Endothelial cell of umbilical vein (primary cell): ENCODE measurements around the gene ZNF639. TPM values are rescaled to one million over a fixed set of nuclear protein-coding genes. Genes with fewer than 3 reads are reported as not detected.

ENCODE experiments used
- BruUV-seq: library from RNA; stranded (reverse); fragments of 400-500 nt; replicated peaks from 2 replicates; lab custom pipeline; 2021; lab: Mats Ljungman, UMichigan
- CTCF ChIA-PET: fragments of 300-600, 350-600 bp; sonication (Branson Sonifier 250); formaldehyde crosslinking; loops from one replicate; lab custom pipeline; 2021; ENCODE audit warnings: antibody characterized with exemption, inconsistent platforms; lab: Charles Lee
- POLR2A ChIA-PET: fragments of 300-600, 350-600 bp; sonication (Branson Sonifier 250); formaldehyde crosslinking; loops from one replicate; lab custom pipeline; 2021; ENCODE audit warnings: antibody characterized with exemption, inconsistent platforms; lab: Charles Lee
- DNase-seq: peaks from one replicate; pipeline ENCODE4 v3.0.0-alpha.2; 2011; ENCODE audit warnings: low read depth, low spot score
- FAIRE-seq: peaks from 2 replicates; lab custom pipeline; 2011; peaks lifted over from hg19 to GRCh38; lab: Jason Lieb, UNC
- H2AFZ ChIP-seq: 2 replicates; pipeline ENCODE4 v1.6.0; 2012; ENCODE audit warnings: low read depth, low read length, control low read depth, inconsistent platforms
- H3K27ac ChIP-seq: 2 replicates; pipeline ENCODE4 v1.5.1; 2011; ENCODE audit warnings: low read depth, mild to moderate bottlenecking, control low read depth, low read length, moderate library complexity; ENCODE audit not compliant: insufficient read depth
- H3K27me3 ChIP-seq, 2 experiments: 2 replicates each; pipeline versions ENCODE4 v1.6.0 to v1.6.1; 2011; ENCODE audit warnings: low read length in 2 of 2, mixed read lengths in 1 of 2; ENCODE audit not compliant: control insufficient read depth in 2 of 2, insufficient read depth in 2 of 2
- H3K36me3 ChIP-seq, 2 experiments: 2 replicates in 1 of 2; 3 replicates in 1 of 2; pipeline ENCODE4 v1.5.1; 2011; ENCODE audit warnings: low read length in 2 of 2, mild to moderate bottlenecking in 1 of 2, moderate library complexity in 1 of 2; ENCODE audit not compliant: control insufficient read depth in 2 of 2, insufficient read depth in 2 of 2; ENCODE audit errors: extremely low read depth in 1 of 2
- H3K4me1 ChIP-seq: 3 replicates; pipeline ENCODE4 v1.5.1; 2011; ENCODE audit warnings: mild to moderate bottlenecking, low read length; ENCODE audit not compliant: control insufficient read depth, insufficient read depth; ENCODE audit errors: extremely low read depth
- H3K4me2 ChIP-seq: 2 replicates; pipeline ENCODE4 v1.6.1; 2011; ENCODE audit warnings: low read length, control low read depth, mixed read lengths; ENCODE audit not compliant: insufficient read depth
- H3K4me3 ChIP-seq, 3 experiments: fragments of 200-600 bp in 1 of 3; sonication (generic), shearing (Covaris generic) in 1 of 3; replicated peaks in 1 of 3; 2 replicates each; pipeline ENCODE4 v1.5.1; 2011 to 2016; ENCODE audit warnings: control low read depth in 3 of 3, low read length in 3 of 3, mild to moderate bottlenecking in 2 of 3, inconsistent platforms in 1 of 3, low read depth in 1 of 3, moderate library complexity in 1 of 3; ENCODE audit not compliant: insufficient read depth in 1 of 3
- H3K79me2 ChIP-seq: 2 replicates; pipeline ENCODE4 v1.6.0; 2012; ENCODE audit warnings: low read length, inconsistent platforms; ENCODE audit not compliant: control insufficient read depth, insufficient read depth
- H3K9ac ChIP-seq: replicated peaks from 2 replicates; pipeline ENCODE3; 2011; ENCODE audit warnings: low read length, control low read depth; ENCODE audit not compliant: insufficient read depth; ENCODE audit errors: extremely low read depth
- H3K9me1 ChIP-seq: replicated peaks from 3 replicates; pipeline ENCODE4 v1.6.0; 2011; ENCODE audit warnings: mild to moderate bottlenecking, low read length; ENCODE audit not compliant: control insufficient read depth, insufficient read depth; ENCODE audit errors: extremely low read depth
- H3K9me3 ChIP-seq: replicated peaks from 2 replicates; pipeline ENCODE4 v1.5.1; 2012; ENCODE audit warnings: low read length, inconsistent platforms; ENCODE audit not compliant: control insufficient read depth, insufficient read depth
- H4K20me1 ChIP-seq: replicated peaks from 2 replicates; pipeline ENCODE3; 2011; ENCODE audit warnings: mild to moderate bottlenecking, low read length; ENCODE audit not compliant: control insufficient read depth, insufficient read depth; ENCODE audit errors: extremely low read depth
- EZH2 ChIP-seq: IDR thresholded peaks from 2 replicates; pipeline ENCODE4 v1.6.1; 2012; ENCODE audit warnings: borderline replicate concordance, low read depth, mild to moderate bottlenecking, moderate library complexity, low read length, inconsistent platforms; ENCODE audit not compliant: severe bottlenecking
- FOS ChIP-seq: IDR thresholded peaks from 2 replicates; pipeline ENCODE4 v1.6.1; 2011; ENCODE audit warnings: mild to moderate bottlenecking, low read length, moderate library complexity, borderline replicate concordance; ENCODE audit not compliant: insufficient read depth
- GATA2 ChIP-seq: IDR thresholded peaks from 2 replicates; pipeline ENCODE4 v1.7.0; 2011; ENCODE audit warnings: low read depth, mild to moderate bottlenecking, moderate library complexity, mixed read lengths, low read length; ENCODE audit not compliant: insufficient read length, insufficient read depth
- JUN ChIP-seq: IDR thresholded peaks from 2 replicates; pipeline ENCODE4 v1.6.1; 2011; ENCODE audit warnings: borderline replicate concordance, low read depth; ENCODE audit not compliant: insufficient read length, insufficient read depth
- MYC ChIP-seq: IDR thresholded peaks from one replicate; pipeline ENCODE4 v1.6.1; 2011; ENCODE audit warnings: mild to moderate bottlenecking, low read depth, low read length
- POLR2A ChIP-seq: IDR thresholded peaks from 2 replicates; pipeline ENCODE4 v1.6.1; 2012; ENCODE audit warnings: low read depth, mild to moderate bottlenecking, control low read depth, low read length
- POLR2AphosphoS5 ChIP-seq: IDR thresholded peaks from 2 replicates; pipeline ENCODE4 v1.6.1; 2012; ENCODE audit warnings: low read depth, mild to moderate bottlenecking, control low read depth, low read length, moderate library complexity; ENCODE audit not compliant: insufficient read depth
- dilution Hi-C: fragments of 300-500 bp; cut with MboI; formaldehyde crosslinking; loops from one replicate; pipeline ENCODE4 v1.15.0; 2019; ENCODE audit warnings: low sequenced_read_pairs; ENCODE audit not compliant: extremely low pct_ligation_motif_present
- intact Hi-C: fragments of 100-400 bp; cut with micrococcal nuclease; formaldehyde crosslinking; loops from one replicate; pipeline ENCODE4 v1.10.0; 2022
- polyA plus RNA-seq, 4 experiments: library from polyadenylated mRNA; depleted of rRNA in 3 of 4; stranded (reverse) in 3 of 4; unstranded in 1 of 4; fragments of >200 nt; gene quantifications; 2 replicates each; pipeline versions ENCODE4 v1.2.1 to v1.2.3, GENCODE V29; 2011 to 2012; ENCODE audit warnings: missing spikeins in 1 of 4
- total RNA-seq: library from RNA; stranded (reverse); gene quantifications from 2 replicates; pipeline ENCODE4 v1.2.3, GENCODE V29; 2021
- TF ChIP-seq, protein P1 (sequence below): IDR thresholded peaks from 2 replicates; pipeline ENCODE4 v1.6.1; 2011; ENCODE audit not compliant: insufficient read depth, insufficient read length
- TF ChIP-seq, protein P2 (sequence below), 2 donors: IDR thresholded peaks; 1 replicate in 1 of 2; 2 replicates in 1 of 2; pipeline ENCODE4 v1.5.1; 2011; ENCODE audit warnings: low read length in 2 of 2, mild to moderate bottlenecking in 2 of 2, moderate library complexity in 2 of 2, control low read depth in 1 of 2, inconsistent platforms in 1 of 2, low read depth in 1 of 2; ENCODE audit not compliant: insufficient read depth in 1 of 2; ENCODE audit errors: extremely low read depth in 1 of 2

ZNF639 gene
- total and polyA plus RNA-seq, 2 donors (not counting 3 experiments of a cell fraction or from before 2014, with no cell fraction given) = 8.0 to 30.5 TPM

DNA sequence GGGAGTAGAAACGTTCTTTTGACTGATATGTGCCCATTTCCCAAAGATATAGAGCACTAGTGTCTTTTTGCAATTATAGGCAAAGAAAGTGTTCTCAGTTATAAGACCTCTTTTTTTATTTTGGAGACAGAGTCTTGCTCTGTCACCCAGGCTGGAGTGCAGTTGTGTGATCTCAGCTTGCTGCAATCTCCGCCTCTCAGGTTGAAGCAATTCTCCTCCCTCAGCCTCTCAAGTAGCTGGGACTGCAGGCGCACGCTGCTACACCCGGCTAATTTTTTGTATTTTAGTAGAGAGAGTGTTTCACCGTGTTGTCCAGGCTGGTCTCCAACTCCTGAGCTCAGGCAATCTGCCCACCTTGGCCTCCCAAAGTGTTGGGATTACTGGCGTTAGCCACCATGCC lies 20.7 kb upstream of the ZNF639 start:
- no peak overlapping the region for H2AFZ ChIP-seq
- intact Hi-C loops (no loop called here), dilution Hi-C loops (no loop called here)
- DNase-seq (no peak), FAIRE-seq (no peak)
- H3K27me3 ChIP-seq = peaks cover 0 to 9% of the 10 kb centered on the region in 2 experiments
- H4K20me1 ChIP-seq = no peaks in the 10 kb centered on the region
- no peak overlapping the region for H3K4me3 ChIP-seq
- no TSS peak for BruUV-seq
- TF ChIP-seq, protein P1, sequence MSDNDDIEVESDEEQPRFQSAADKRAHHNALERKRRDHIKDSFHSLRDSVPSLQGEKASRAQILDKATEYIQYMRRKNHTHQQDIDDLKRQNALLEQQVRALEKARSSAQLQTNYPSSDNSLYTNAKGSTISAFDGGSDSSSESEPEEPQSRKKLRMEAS = no peak
- TF ChIP-seq JUN (no peak), MYC (no peak), POLR2A (no peak), POLR2AphosphoS5 (no peak), FOS (no peak), GATA2 (no peak), EZH2 (no peak)
- TF ChIP-seq, protein P2, sequence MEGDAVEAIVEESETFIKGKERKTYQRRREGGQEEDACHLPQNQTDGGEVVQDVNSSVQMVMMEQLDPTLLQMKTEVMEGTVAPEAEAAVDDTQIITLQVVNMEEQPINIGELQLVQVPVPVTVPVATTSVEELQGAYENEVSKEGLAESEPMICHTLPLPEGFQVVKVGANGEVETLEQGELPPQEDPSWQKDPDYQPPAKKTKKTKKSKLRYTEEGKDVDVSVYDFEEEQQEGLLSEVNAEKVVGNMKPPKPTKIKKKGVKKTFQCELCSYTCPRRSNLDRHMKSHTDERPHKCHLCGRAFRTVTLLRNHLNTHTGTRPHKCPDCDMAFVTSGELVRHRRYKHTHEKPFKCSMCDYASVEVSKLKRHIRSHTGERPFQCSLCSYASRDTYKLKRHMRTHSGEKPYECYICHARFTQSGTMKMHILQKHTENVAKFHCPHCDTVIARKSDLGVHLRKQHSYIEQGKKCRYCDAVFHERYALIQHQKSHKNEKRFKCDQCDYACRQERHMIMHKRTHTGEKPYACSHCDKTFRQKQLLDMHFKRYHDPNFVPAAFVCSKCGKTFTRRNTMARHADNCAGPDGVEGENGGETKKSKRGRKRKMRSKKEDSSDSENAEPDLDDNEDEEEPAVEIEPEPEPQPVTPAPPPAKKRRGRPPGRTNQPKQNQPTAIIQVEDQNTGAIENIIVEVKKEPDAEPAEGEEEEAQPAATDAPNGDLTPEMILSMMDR (IDR thresholded peaks at IDR 0.05; ENCODE audit: extremely low read depth in 1 of 2, insufficient read depth in 1 of 2, low read depth in 1 of 2, low read length in 2 of 2) = no peak
- POLR2A ChIA-PET = no interaction called here
- no peaks in the 10 kb centered on the region for H3K9me3 ChIP-seq
- no peak overlapping the region for H3K27ac ChIP-seq
- no peaks in the 10 kb centered on the region for H3K79me2 ChIP-seq
- H3K4me2 ChIP-seq = no peak overlapping the region
- H3K36me3 ChIP-seq = no peaks in the 10 kb centered on the region
- CTCF ChIA-PET = interaction anchor here (0.9 to 1.4 kb wide), 3 partner anchors 11 to 19 kb away, joined by 3 to 7 read pairs (median 6); no protein-coding TSS in a partner anchor
- H3K9ac ChIP-seq = no peak overlapping the region
- H3K4me1 ChIP-seq = no peaks in the 10 kb centered on the region
- H3K9me1 ChIP-seq = no peaks in the 10 kb centered on the region
